Activated T-cell treated with anti-CD3 and anti-CD28 coated beads for 1 hour (primary cell): ENCODE results near the gene CLEC16A.

Experiments used
- DNase-seq: peaks from one replicate; pipeline ENCODE4 v3.0.0-alpha.2; 2020; ENCODE audit warnings: low read depth

Gene CLEC16A

DNA sequence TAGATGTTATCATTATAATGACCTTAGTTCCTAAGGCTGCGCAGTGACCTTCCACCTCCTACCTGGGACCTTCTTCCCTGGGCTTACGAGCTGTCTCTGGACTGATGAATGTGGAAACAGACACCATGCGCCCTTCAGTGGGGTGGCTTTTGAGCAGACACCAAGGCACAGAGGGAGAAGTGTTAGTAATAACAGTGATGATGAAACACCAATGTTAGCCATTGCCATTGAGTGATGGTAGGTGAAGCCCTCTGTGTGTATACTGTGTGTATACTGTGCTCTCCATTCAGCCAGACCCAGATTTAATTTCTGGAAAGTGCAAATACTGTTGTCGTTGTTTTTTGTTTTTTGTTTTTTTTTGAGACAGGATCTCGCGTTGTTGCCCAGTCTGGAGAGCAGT lies 44.5 kb downstream of the CLEC16A start:
- no peak for DNase-seq

DNA sequence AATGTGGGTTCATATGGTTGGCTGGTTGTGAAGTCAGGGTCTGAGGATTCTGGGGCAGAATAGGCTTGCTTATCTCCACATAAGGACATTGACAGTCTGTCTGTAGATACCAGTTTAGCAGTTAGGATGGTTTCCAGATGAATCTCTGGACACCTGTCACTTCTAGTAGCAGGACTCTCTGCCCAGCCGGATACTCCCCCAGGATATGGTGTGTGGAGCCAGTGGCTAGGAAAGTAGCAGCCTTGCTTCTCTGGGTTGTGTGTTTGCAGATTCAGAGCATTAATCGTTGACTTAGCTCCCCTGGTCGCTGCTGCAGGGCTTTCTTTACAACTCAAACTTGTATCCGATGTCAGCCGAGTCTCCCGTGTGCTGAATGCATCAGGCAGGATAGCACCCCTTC lies 45.2 kb downstream of the CLEC16A start:
- no peak for DNase-seq

DNA sequence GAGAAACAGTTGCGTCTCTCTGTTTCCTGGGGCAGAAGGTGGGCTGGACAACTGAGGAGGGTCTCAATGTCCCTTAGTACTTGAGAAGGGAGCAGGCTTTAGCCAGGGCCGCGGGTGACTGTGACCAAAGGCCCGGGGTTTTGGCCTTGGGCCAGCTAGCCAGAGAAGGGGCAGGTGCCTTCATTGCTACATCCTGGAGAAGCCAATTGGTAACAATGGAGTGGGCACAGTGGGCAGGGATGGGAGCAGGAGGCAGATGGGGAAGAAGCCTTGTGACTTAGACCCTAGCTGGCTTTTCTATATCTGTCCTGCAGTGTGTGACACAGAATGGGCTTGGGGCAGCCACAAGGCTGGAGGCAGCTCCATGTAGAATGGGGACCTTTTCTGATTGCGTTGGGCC lies 46.0 kb downstream of the CLEC16A start:
- no peak for DNase-seq

DNA sequence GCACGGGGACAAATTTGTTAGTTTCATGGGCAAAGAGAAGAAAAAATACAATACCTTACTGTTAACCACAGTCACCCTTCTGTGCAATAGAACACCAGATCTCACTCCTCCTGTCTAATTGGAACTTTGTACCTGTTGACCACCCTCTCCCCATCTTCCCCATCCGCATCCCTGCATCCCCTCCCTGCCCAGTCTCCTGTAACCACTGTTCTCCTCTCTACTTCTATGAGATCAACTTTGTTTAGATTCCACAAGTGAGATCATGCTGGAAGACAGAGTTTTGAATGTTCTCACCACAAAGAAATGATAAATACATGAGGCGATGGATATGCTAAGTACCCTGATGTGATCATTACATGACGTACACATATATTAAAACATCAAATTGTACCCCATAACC lies 47.7 kb downstream of the CLEC16A start:
- DNase-seq, result no peak

DNA sequence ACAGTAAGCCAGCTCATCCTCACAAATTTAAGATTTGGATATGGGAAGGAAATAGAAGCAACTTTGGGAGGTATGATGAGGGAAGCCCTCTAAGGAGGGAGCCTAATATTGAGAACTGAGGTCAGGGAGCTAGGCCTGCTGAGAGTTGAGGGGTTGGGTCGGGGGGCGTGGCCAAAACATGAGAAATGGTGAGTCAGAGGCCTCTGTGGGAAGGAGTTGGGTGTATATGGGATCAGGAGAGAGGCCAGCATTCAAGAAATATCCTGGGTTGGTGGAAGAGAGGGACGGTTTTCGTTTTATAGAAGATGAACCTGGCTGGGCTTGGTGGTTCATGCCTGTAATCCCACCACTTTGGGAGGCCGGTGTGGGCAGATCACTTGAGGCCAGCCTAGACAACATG lies 48.4 kb downstream of the CLEC16A start:
- no peak for DNase-seq

DNA sequence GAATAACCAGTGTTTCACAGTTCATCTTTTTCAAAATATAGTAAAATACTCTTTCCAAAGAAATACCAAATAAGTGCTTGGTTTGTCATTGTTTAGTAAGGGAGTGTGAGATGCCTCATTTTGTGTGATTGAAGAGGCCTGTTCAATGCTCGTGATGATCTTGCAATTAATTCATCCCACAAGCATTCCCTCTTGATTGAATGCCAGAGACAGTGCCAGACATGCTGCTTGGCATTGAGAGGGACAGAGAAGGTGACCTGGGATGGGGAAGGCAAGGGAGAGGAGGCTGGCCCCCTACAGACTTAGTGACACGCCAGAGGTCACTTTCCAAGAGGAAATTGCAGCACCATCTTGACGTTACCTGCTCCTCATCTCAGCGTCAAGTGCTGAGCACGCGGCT lies 49.3 kb downstream of the CLEC16A start:
- DNase-seq, result no peak

DNA sequence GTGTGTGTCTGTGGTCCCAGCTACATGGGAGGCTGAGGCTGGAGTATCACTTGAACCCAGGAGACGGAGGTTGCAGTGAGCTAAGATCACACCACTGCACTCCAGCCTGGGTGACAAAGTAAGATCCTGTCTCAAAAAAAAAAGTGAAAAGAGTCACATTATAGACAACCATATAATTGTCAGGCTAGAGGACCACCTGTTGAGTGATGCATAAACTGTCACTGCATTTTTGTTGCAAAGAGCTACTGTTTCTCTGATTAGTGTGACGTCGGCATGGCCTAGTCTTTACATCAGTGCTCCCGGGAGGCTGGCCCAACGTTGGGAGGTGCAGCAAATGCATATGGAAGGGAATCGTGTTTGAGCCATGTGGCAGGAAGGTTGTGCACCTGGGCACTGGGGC lies 50.2 kb downstream of the CLEC16A start:
- no peak for DNase-seq

DNA sequence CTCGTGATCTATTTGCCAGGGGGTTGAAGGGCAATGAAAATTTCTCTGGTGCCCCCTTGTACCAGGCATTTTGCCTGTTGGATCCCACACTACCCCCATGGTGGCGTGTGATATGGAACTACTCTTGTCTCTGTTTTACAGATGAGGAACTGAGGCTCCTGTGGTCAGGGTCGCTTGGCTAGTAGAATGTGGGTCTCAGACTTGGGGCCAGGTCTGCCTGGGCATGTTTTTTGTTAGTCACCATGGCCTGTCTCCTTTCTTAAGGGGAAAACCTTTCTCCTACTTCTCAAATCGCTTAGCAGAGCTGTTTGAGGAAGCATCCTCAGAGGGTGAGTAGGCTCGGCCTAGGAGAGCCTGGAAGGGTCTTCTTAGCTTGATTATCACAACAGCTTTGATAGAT lies 51.2 kb downstream of the CLEC16A start:
- no peak for DNase-seq

DNA sequence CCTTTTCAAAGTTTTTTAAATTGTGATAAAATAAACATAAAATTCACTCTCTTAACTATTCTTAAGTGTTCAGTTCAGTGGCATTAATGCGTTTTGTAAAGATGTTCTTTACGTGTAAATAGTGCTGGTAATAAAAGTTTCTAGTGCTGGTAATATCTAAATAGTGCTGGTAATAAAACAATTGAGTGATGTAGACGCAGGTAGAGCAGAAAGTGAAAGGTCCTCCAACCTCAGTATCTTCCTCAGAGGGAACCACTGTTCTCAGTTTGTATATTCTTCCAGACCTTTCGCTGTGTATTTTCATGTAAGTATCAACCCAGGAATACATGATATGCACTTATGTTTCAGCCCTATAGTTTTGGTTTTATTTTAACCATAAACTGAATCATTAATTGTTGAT lies 53.1 kb downstream of the CLEC16A start:
- no peak for DNase-seq

DNA sequence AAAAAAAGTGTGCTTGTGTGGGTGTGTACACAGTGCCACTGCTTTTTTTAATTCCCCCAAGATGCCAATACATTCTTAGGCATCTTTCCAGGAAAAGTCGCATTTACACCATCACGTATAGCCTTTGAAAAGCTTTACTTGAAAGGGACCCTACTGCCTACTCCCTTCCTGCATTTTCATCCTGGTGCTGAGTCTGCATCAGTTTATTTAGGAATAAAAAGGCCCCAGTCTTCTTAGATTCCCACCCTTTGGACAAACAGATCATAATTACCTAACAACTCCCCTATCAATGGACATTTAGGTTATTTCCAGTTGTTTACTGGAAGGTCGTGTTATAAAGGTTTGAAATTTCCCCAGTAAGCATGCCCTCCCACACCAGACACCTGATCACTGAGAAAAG lies 54.9 kb downstream of the CLEC16A start:
- DNase-seq, result no peak

DNA sequence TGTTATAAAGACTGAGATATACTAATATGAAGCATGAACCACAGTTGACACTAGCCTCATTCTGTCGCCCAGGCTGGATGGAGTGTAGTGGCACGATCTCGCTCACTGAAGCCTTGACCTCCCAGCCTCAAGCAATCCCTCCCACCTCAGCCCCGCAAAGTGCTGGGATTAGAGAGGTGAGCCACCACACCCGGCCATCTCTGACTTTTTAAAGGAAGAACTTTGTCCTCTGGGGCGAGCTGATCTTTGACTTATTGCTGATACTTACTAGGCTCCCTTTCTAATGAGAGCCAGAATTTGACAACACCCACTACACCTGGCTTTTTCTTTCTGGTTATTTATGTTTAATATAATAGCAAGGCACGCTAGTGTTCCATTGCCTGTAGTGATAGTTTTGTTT lies 57.2 kb downstream of the CLEC16A start:
- DNase-seq, result no peak

DNA sequence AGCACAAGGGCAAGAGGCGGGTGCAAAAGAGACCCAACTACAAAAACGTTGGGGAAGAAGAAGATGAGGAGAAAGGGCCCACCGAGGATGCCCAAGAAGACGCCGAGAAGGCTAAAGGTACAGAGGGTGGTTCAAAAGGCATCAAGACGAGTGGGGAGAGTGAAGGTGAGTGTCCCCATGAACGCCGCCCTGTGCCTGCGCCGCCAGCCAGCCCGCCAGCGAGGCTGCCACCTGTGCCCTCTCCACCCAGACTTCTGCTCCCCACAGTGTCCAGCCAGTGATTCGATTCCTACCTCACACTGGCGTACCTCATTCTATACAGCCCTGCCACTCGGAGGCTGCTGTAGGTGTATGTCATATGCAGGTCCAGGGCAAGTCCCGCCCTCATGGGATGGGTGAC lies 58.8 kb downstream of the CLEC16A start:
- DNase-seq, result no peak

DNA sequence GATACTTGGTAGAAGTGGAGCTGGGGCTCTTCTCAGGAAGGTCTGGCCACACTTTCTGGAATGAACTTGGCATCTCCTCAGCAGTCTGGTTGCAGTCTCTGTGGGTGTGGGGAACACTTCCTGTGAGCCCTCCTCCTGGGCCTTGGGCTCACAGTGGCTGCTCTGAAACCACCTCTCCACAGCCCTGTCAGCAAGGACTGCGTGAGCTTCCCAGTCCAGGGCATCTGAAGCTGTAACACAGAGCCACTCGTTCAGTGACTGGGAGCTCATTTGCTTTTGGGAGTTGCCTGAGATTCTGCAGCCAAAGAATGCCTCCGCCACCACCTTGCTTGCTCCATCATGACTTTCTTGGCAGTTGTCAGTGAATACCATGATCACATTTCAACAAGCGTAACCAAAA lies 60.0 kb downstream of the CLEC16A start:
- no peak for DNase-seq

DNA sequence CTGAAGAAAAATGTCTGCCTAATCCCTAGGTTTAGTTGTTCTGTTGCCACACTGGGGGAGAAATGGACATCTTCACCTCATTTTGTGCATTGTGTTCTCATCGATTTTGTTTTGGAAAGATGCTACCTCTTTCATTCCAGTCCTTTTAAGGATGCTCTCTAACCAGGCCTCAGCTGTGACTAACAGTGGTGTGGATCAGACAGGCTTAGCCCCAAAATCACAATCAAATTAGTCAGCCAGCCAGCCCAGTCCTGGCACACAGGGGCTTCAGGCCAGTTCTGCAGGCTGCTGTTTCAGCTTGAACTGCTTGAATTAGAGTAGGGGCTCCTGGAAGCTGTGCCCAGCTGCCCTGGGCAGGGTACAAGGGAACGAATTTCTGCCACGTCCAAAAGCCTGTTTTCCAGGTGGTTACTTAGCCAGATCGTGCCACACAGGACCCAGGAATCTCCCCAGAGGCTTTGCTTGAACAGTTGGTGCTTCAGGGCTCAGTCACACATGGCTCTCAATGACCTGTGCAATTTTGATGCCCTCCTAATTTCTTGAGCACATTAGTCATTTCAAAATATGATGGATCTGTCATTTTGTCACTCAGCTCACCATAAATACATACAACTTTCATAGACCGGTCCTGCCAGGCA lies 60.7 kb downstream of the CLEC16A start:
- DNase-seq, result no peak

DNA sequence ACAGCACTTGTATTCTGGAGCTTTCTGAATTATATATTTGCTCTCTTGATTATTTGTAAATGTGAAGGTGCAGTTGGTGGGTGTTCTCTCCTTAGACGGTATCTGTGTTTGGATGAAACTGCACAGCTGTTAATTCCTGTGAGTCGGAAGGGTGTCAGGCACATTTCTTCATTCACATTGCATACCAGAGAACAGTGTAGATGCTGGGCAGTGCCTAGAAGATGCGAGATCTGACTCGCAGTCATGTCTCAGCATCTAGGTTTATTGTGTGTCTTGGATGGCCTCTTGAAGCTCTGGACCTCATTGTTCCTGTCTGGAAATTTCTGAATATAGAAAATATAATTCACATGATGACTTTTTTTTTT lies 61.2 kb downstream of the CLEC16A start:
- no peak for DNase-seq

DNA sequence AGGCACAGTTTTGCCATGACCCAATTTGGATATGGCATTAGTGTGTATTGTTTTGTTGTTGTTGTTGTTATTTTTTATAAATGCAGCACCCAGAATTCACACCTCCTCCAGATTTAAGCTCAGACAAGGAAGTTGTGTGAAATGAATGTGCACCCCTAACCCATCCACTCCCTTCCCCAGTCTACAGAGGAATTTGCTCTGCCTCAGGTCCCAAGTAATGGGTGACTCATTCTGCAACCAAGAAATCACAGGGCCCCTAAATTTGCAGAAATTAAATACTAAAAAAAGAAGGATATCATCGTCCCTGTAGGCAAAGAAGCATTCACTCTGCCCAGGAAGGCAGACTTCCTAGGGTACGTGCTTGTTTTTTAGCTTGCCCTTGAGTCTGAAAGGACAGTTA lies 62.3 kb downstream of the CLEC16A start:
- DNase-seq, result no peak

DNA sequence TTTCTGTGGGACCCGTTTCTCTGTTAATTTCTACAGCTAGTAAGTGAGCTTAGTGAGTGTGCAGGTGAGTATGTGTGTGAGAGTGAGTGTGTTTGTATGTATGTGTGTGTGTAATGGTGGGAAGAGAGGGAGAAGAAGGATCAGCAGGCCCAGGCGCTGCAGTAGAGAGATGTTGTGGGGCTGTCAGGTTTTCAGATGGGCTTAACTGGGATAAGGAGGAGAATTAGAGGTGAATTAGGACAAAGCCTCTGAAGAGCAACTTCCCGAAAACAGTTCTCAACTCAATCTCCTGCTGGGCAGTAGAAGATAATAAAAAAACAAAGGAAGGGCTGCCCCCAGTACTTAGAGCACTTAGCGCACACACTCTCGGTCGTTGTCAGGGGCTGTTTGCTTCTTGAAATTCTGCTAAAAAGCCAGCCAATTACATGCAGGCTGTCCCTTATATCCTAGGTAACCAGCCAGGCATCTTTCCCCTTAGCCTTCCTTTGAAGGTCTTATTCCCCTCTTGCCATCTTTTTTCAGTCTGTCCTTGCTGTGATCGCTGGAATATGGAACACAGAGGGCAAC lies 63.4 kb downstream of the CLEC16A start:
- DNase-seq, result no peak

DNA sequence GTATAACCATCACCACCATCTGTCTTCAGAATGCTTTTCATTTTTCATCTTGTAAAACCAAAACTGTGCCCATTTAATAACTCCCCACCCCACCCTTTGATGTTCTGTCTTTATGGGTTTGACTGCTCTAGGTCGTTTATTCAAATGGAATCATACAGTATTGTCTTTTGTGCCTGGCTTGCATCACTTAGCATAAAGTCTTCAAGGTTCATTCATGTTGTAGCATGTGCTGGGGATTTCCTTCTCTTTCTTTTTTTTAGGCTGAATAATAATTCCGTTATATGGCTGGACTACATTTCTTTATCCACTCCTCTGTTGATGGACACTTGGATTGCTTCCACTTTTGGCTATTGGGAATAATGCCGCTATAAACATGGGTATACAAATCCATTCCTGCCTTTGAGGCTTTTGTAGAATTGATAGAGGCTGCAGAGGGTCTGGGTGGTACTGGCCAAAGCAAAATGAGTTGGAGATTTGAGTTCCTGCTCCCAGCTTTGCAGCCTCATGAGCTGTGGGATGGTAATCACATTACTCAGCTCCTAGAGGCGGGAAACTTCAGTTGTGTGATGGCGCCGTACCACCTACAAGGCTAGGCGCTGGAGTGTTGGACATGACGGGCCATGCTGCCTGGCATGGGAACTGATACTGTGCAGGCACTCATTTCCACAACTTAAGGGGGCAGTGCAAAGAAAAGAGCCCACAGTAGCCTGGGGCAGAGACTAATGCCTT lies 64.8 kb downstream of the CLEC16A start:
- no peak for DNase-seq

DNA sequence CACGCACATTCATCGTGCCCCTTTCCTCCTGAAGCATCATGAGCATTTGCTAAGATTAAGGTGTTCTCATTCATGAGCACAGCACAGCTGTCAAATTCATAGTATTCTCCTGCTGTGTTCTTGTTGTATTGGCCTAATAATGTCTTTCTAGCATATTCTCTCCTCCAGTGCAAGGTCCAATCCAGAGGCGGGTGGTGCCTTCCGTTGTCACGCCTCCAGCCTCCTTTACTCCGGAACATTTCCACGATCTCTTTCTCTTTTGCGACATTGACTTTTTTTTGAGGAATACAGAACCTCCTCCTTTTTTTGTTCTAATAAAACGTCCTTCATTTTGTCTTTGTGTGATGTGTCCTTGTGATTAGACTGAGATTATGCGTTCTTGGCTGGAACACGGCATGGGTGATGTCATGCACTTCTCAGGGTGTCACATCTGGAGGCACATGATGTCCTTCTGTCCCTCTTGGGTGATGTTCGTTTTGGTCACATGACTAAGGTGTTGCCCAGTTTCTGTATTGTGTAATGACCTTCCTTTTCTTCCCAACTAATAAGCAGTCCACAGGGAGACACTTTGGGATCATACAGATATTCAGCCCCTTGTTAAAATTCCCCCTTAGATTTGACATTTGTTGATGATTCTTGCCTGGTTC lies 66.3 kb downstream of the CLEC16A start:
- no peak for DNase-seq

DNA sequence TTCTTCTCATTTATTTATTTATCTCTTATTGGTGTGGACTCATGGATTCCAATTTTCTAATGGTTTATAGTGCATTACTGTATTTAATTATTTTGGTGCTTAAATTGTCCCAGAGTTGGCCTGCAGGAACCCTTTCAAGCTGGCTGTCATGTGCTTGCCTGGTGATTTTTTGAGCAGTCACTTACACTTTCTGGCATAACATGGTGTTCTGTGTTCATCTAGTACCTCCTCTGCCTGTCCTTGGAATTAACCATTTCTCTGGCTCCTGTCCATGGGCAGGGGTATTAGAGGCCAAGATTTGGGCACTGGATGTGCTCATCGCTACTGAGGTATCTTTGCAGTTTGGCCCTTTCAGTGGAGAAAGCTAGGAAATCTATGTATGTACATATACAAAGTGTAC lies 67.0 kb downstream of the CLEC16A start:
- no peak for DNase-seq

DNA sequence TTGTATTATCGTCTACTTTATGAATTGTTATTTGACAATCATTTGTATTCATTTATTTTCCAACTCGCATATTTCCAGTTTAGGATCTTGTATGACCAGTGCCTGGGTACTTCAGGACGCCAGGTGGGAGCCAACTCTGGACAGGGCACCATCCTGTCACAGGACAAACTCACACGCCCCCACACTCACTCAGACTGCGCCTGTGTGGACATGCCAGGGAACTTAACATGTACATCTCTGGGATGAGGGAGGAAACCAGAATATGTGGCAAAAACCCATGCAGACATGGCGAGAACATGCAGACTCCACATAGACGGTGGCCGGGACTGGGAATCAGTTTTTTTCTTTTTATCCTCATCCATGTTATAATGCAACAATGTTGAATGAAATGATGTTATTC lies 68.5 kb downstream of the CLEC16A start:
- DNase-seq, result no peak

DNA sequence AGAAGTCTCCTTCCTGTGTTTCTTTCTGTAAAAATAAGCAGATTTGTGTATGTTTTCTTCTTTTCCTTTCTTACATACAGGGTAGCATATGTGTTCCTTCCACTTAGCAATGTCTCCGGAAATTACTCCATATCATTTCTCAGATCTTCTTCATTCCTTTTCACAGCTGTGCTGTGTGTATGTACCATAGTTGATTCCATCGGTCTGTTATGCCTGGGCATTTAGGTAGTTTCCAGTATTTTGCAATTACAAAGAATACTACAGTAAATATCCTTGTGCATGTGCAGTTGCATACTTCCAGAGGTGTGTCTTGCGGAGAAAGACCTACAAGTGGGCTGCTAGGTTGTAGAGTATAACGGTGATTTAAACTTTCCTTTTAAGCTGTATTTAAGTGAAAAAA lies 69.8 kb downstream of the CLEC16A start:
- no peak for DNase-seq

DNA sequence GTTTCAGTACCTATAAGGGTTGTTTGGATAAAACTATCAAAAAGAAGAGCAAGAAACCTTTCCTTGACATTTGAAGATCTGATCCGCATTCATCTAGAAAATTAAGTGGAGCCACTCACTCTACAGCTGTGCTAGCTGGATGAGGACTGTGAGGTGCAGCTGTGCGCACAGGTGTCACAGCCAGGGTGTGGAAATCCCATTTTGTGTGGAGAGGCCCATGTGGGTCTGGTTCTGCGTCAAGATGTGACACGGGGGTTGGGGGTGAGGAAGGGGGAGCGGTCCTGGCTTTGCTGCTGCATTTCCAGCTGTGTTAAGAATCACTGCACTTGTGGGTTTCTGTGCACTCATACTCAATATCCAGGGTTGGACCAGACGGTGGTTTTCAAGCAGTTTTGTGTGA lies 70.7 kb downstream of the CLEC16A start:
- no peak for DNase-seq
